HUES6 (cell line): ENCODE results near the gene CTIF.

ENCODE experiments used
- H3K27ac ChIP-seq: 2 replicates; pipeline ENCODE4 v1.7.0; 2013; ENCODE audit warnings: low read depth, mild to moderate bottlenecking, low read length, inconsistent platforms
- H3K27me3 ChIP-seq: 2 replicates; pipeline ENCODE4 v1.6.1; 2013; ENCODE audit warnings: low read length; ENCODE audit not compliant: control insufficient read depth, insufficient read depth
- H3K36me3 ChIP-seq: 2 replicates; pipeline ENCODE4 v1.6.1; 2013; ENCODE audit warnings: low read length; ENCODE audit not compliant: control insufficient read depth, insufficient read depth
- H3K4me1 ChIP-seq: 2 replicates; pipeline ENCODE4 v1.6.1; 2013; ENCODE audit warnings: low read length; ENCODE audit not compliant: control insufficient read depth, insufficient read depth
- H3K4me3 ChIP-seq: 2 replicates; pipeline ENCODE4 v1.5.1; 2013; ENCODE audit warnings: low read depth, low read length
- H3K9ac ChIP-seq: one replicate; pipeline ENCODE4 v1.6.1; 2013; ENCODE audit warnings: mild to moderate bottlenecking, low read length
- H3K9me3 ChIP-seq: 2 replicates; pipeline ENCODE4 v1.6.1; 2013; ENCODE audit warnings: low read depth, low read length; ENCODE audit not compliant: control insufficient read depth, insufficient read depth

The CTIF gene

GRCh38 chr18:48770243-48770642 lies 231.4 kb downstream of the CTIF start:
- H3K9me3 ChIP-seq, result no peaks in the 10 kb centered on the region
- H3K27me3 ChIP-seq, result no peaks in the 10 kb centered on the region
- no peak overlapping the region for H3K27ac ChIP-seq
- no peaks in the 10 kb centered on the region for H3K36me3 ChIP-seq
- peaks cover 12% of the 10 kb centered on the region; the same call in 1 of the 2 replicates for H3K4me1 ChIP-seq
- no peak overlapping the region for H3K4me3 ChIP-seq
- H3K9ac ChIP-seq, result no peak overlapping the region

DNA sequence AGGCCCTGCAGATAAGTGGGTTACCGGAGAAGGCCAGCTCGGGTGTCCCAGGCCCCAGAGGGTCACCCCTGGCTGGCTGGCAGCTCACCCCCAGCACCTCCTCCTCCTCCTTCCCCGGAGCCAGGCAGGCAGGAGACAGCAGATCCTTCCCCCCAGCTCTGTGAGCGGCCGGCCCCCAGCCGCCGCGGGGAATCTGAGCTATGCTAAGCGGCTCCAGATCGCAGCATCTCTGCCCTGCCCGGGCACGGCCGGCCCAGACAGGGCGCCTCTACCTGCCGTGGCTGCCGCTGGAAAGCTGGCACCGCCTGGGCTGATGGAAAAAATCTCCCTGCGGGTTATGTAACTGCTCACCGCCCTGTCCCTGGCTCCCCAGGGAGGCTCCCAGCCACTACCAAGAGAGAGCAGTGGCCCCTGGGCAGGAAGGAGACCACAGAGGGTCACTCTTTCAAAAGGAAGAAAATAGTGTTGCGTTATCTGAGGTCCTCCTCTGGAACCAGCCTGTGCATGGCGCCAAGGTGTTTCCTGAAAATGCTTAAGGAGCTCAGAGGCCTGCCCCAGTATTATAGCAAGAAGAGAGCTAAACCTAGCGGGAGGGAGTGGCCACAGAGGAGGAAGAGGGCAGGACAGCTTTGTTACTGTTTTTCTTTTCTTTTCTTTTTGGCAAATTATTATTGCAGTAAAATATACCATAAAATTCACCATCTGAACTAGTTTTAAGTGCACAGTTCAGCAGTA lies 233.0 kb downstream of the CTIF start:
- peaks cover 12% of the 10 kb centered on the region; the same call in 1 of the 2 replicates for H3K4me1 ChIP-seq
- no peak overlapping the region for H3K9ac ChIP-seq

DNA sequence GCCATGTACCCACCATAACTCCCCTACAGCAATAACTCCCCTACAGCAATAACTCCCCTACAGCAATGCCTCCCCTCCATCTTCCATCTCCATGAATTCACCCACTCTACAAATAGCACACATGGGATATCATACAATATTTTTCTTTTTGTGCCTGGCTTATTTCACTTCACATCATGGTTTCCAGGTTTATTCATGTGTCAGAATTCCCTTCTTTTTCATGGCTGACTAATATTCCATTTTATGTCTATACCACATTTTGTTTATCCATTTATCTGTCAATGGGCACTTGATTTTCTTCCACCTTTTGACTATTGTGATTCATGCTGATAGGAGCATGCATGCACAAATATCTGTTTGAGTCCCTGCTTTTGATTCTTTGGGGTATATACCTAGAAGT lies 233.6 kb downstream of the CTIF start:
- Histone ChIP-seq H3K36me3 (no peaks in the 10 kb centered on the region), H3K9ac (no peak overlapping the region), H3K4me3 (no peak overlapping the region), H3K4me1 (peaks cover 14% of the 10 kb centered on the region; the same call in 1 of the 2 replicates), H3K27me3 (no peaks in the 10 kb centered on the region), H3K9me3 (no peaks in the 10 kb centered on the region), H3K27ac (no peak overlapping the region)

More for the DNA sequence above, 233.0 kb downstream of the CTIF start:
- Histone ChIP-seq H3K4me3 (no peak overlapping the region), H3K9me3 (no peaks in the 10 kb centered on the region), H3K36me3 (no peaks in the 10 kb centered on the region), H3K27me3 (no peaks in the 10 kb centered on the region), H3K27ac (no peak overlapping the region)

DNA sequence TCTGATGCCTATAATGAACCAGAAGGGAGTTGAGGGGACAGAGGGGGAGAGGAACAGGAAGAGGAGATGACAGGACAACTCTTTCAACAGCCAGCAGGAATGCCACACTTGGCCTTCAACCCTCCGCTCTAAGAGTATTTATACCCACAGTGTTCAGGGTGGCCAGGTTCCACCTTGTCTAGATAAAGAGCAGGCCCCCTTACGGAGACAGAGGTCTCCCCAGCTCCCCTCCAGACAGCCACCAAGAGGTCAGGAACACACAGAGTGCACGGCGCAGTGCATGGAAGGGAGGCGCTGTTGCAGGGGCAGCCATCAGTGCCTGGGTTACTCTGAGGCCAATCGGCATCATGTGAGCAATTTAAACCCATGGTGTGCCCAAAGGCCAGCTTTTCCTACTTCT lies 235.0 kb downstream of the CTIF start:
- H3K4me1 ChIP-seq, result peaks cover 14% of the 10 kb centered on the region; the same call in 1 of the 2 replicates
- H3K27me3 ChIP-seq, result no peaks in the 10 kb centered on the region
- no peak overlapping the region for H3K4me3 ChIP-seq
- no peak overlapping the region for H3K9ac ChIP-seq
- H3K9me3 ChIP-seq, result no peaks in the 10 kb centered on the region
- no peak overlapping the region for H3K27ac ChIP-seq
- H3K36me3 ChIP-seq, result no peaks in the 10 kb centered on the region

- no peak overlapping the region for H3K27ac ChIP-seq
- H3K4me3 ChIP-seq, result no peak overlapping the region
- no peaks in the 10 kb centered on the region for H3K36me3 ChIP-seq
- no peak overlapping the region for H3K9ac ChIP-seq
- H3K9me3 ChIP-seq, result no peaks in the 10 kb centered on the region
- H3K27me3 ChIP-seq, result no peaks in the 10 kb centered on the region
- H3K4me1 ChIP-seq, result peaks cover 20% of the 10 kb centered on the region; the same call in 1 of the 2 replicates
Observed at GRCh38 chr18:48774941-48775340, 236.1 kb downstream of the CTIF start.

DNA sequence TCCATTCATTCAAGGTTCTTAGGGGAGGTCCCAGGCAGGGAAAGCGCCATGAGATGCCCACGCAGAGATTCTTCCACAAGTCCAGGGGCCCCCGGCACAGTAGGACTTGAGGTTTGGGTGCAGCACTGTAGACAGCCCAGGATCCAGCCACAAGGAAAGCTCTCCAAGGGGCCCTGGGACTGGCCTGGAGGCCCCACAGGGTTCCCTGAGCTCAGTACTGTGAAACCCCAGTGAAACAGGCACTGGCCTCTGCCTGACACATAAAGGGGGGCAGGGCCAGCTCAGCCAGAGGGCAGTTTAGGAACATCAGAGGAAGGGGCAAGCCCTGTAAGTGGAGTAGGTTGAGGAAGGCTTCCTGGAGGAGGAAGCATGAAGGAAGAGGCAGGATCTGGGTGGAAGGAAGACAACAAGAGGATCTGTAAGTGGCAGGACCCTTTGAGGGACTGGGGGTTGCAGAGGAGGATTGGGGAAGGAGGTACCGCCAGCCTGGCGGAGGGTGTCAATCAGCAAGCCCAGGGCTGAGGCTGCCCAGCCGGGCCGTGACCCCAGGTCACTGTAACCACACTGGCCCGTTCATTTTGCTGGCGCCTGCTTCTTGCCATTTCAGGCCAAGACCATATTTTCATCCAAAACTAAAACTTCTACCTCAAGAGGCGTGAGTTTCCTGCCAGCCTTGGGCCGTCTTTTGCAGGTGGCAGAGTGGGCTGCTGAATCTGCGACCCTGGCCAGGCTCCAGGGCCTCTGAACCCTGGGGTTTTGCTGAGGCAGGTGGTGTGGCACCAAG lies 236.7 kb downstream of the CTIF start:
- Histone ChIP-seq H3K4me1 (peaks cover 27% of the 10 kb centered on the region; the same call in 1 of the 2 replicates), H3K27ac (no peak overlapping the region), H3K4me3 (no peak overlapping the region), H3K9me3 (no peaks in the 10 kb centered on the region), H3K36me3 (no peaks in the 10 kb centered on the region), H3K27me3 (no peaks in the 10 kb centered on the region), H3K9ac (no peak overlapping the region)

- no peaks in the 10 kb centered on the region for H3K27me3 ChIP-seq
- H3K27ac ChIP-seq, result no peak overlapping the region
- no peaks in the 10 kb centered on the region for H3K9me3 ChIP-seq
- H3K36me3 ChIP-seq, result no peaks in the 10 kb centered on the region
- H3K4me3 ChIP-seq, result no peak overlapping the region
- H3K4me1 ChIP-seq, result peaks cover 33% of the 10 kb centered on the region; the same call in 1 of the 2 replicates
- H3K9ac ChIP-seq, result no peak overlapping the region
Observed at GRCh38 chr18:48776156-48776555, 237.3 kb downstream of the CTIF start.

DNA sequence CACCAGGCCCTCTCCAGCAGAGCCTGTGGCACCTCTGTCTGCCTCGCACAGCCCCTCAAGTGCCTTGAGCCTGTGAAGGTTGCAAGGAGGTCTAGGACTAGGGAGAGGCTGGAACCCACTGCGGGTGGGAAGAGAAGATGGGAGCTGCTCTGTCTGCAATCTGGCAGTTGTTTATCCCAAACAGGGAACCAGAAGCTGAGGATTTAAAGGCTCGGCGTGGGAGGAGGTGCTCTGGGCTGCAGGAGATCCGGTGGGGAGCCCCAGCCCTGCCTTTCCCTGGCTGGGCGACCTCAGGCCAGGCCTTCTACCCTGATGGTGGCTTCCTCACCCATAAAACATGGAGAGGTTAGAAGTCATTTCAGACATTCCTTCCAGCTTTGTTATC lies 237.8 kb downstream of the CTIF start:
- Histone ChIP-seq H3K27ac (no peak overlapping the region), H3K9me3 (no peaks in the 10 kb centered on the region), H3K36me3 (no peaks in the 10 kb centered on the region), H3K9ac (no peak overlapping the region), H3K4me1 (peaks cover 34% of the 10 kb centered on the region; the same call in 1 of the 2 replicates), H3K4me3 (no peak overlapping the region), H3K27me3 (no peaks in the 10 kb centered on the region)

- H3K4me3 ChIP-seq, result no peak overlapping the region
- H3K9me3 ChIP-seq, result no peaks in the 10 kb centered on the region
- no peak overlapping the region for H3K9ac ChIP-seq
- peaks cover 35% of the 10 kb centered on the region; the same call in 1 of the 2 replicates for H3K4me1 ChIP-seq
- H3K27me3 ChIP-seq, result no peaks in the 10 kb centered on the region
- no peak overlapping the region for H3K27ac ChIP-seq
- no peaks in the 10 kb centered on the region for H3K36me3 ChIP-seq
Observed at GRCh38 chr18:48777026-48777743, 238.4 kb downstream of the CTIF start.

DNA sequence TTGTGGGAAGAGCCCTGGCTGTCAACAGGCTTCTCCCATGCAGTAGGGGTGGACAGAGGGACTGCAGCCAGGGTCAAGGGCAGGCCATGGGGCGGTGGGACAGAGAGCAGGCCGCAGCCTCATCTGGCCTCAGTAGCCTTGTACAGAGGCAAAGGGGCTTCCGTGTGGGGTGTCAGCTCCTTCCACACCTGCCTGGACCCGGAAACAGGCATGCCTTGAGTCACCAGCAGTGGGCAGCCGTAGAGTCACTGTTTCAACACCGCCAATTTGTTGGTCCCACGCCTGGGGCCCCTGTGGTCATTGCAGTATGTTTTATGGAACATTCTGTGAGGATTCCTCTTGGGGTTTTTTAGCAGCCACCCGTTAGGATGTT lies 238.9 kb downstream of the CTIF start:
- H3K27ac ChIP-seq, result no peak overlapping the region
- no peak overlapping the region for H3K9ac ChIP-seq
- no peak overlapping the region for H3K4me3 ChIP-seq

More for the DNA sequence above, 238.9 kb downstream of the CTIF start:
- Histone ChIP-seq H3K9me3 (no peaks in the 10 kb centered on the region), H3K4me1 (peaks cover 35% of the 10 kb centered on the region; the same call in 1 of the 2 replicates), H3K36me3 (no peaks in the 10 kb centered on the region), H3K27me3 (no peaks in the 10 kb centered on the region)
